Ovary (tissue), 3 donors: ENCODE data around the gene TBCD.
"Not testable (repeated sequence)": the region's sequence is repeated elsewhere in the genome, so short reads cannot be mapped to it uniquely, and the experiment has no call there.

Experiments used
- EP300 ChIP-seq: sonication (generic); formaldehyde crosslinking; IDR thresholded peaks from one replicate; pipeline ENCODE4 v1.6.1; 2017; ENCODE audit warnings: antibody characterized with exemption
- POLR2A ChIP-seq: fragments of 450-650 bp; IDR thresholded peaks from one replicate; pipeline ENCODE4 v1.6.1; 2017; ENCODE audit warnings: antibody characterized with exemption, mild to moderate bottlenecking, moderate library complexity
- TF ChIP-seq, protein P1 (sequence below), 3 donors: fragments of 450-650 bp in 2 of 3; fragments of 200-600 bp in 1 of 3; IDR thresholded peaks; one replicate each; pipeline versions ENCODE4 v1.5.1 to v1.8.0; 2016 to 2022; ENCODE audit warnings: antibody characterized with exemption in 3 of 3, mild to moderate bottlenecking in 1 of 3
- donor health status: DM: no; HTN: no; CAD: no.

DNA sequence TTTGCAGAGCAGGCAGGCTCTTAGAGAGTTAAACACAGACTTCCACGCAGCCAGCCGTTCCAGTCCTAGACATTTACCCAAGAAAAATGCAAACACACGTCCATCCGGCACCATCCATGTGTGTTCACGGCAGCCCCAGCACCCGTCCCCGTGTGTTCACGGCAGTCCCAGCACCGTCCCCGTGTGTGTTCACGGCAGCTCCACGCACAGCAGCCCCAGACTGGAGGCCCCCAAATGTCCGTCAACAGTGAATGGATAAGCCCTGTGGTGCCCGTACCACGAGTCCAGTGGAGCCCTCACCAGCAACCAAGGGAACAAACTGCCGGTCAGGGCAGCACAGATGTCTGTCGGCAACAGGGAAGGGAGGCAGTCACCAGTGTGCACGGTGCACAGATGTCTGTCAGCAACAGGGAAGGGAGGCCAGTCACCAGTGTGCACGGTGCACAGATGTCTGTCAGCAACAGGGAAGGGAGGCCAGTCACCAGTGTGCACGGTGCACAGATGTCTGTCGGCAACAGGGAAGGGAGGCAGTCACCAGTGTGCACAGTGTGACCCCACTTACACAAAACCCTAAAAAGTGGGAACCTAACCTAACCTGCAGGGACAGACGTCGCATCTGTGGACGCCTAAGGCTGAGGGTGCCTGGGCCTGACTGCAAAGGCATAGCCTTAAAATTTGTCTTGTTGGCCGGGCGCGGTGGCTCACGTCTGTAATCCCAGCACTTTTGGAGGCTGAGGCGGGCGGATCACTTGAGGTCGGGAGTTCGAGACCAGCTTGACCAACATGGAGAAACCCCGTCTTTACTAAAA is 216.4 kb downstream of the TBCD start:
- TF ChIP-seq, protein P1, sequence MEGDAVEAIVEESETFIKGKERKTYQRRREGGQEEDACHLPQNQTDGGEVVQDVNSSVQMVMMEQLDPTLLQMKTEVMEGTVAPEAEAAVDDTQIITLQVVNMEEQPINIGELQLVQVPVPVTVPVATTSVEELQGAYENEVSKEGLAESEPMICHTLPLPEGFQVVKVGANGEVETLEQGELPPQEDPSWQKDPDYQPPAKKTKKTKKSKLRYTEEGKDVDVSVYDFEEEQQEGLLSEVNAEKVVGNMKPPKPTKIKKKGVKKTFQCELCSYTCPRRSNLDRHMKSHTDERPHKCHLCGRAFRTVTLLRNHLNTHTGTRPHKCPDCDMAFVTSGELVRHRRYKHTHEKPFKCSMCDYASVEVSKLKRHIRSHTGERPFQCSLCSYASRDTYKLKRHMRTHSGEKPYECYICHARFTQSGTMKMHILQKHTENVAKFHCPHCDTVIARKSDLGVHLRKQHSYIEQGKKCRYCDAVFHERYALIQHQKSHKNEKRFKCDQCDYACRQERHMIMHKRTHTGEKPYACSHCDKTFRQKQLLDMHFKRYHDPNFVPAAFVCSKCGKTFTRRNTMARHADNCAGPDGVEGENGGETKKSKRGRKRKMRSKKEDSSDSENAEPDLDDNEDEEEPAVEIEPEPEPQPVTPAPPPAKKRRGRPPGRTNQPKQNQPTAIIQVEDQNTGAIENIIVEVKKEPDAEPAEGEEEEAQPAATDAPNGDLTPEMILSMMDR (IDR thresholded peaks at IDR 0.05), result not testable (repeated sequence)
- TF ChIP-seq POLR2A, EP300: not testable (repeated sequence)
